HG03095 (cell line): ENCODE results near the gene LDLRAD3.

Experiments
- ATAC-seq: cut with Tn5 transposase; IDR thresholded peaks from one replicate; pipeline ENCODE4 v1.9.1; 2021; ENCODE audit warnings: moderate library complexity; ENCODE audit not compliant: unreplicated experiment

LDLRAD3 gene

DNA sequence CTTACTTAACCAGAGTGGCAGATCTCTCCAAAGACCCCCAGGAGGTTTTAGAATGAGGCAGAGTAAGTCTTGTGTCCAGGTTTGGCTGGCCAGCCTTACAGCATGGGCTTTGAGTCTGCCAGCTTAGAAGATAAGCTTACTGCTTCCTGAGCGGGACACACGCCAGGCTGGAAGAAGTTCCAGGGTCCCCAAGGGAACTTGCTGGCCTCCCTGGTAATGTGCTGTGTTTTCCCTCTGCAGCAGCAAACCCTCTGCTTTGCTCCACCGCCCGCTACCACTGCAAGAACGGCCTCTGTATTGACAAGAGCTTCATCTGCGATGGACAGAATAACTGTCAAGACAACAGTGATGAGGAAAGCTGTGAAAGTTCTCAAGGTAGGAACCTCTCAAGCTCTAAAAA, 154.2 kb downstream of the LDLRAD3 start:
- ATAC-seq, result no peak

DNA sequence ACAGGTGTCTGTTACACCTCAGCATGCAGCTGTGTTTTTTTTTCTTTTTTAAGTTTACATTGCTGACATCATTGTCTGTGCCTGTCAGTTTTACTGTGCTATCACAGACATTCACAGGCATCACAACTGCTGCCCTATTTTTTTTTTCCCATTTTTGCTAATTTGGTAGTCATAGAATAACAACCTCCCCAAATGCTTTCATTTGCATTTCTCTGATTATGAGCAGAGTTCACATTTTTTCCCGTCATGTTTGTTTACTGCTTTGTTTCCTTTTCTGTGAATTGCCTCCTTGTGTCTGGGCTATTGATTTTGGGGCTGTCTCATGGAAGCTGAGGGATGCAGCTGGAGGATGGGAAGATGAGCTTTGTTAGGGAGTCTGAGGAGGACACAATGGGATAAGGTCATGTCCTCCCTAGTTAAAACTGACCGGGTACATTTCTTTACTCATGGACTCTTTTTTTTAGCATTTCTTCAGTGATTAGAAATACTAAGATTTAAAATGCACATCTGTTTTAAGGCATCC, 155.1 kb downstream of the LDLRAD3 start:
- ATAC-seq, result no peak

DNA sequence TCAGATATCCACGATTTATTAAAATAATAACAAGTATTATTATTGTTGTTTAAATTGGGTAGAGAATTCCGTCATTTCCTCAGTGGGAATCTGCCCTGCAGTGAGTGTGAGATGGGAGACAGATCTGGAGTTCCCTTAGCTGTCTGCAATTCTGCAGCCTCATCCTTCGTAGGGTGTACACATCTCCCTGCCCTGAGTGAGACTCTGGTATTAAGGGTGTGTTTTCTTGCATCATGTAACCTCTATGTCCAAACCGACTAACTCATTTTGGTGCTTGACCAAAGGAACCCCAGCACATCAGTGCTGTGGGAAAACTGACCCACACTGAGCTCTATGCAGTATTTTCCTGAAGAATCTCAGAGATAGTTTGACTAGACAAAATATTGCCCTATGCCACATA, 157.6 kb downstream of the LDLRAD3 start:
- ATAC-seq, result no peak

DNA sequence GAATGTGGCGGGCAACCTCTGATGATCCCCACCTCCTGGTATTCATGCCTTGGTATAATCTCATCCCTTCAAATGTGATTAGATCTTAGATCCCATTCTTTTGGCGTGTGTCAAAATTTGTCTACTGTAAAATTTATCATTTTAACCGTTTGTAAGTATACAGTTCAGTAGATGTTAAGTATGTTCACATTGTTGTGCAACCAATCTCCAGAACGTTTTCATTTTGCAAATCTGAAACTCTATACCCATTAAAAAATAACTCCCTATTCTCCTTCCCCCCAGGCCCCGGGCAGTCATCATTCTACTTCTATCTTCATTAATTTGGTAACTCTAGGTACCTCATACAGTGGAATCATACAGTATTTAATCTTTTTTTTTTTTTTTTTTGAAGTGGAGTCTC, 159.0 kb downstream of the LDLRAD3 start:
- ATAC-seq, result no peak

DNA sequence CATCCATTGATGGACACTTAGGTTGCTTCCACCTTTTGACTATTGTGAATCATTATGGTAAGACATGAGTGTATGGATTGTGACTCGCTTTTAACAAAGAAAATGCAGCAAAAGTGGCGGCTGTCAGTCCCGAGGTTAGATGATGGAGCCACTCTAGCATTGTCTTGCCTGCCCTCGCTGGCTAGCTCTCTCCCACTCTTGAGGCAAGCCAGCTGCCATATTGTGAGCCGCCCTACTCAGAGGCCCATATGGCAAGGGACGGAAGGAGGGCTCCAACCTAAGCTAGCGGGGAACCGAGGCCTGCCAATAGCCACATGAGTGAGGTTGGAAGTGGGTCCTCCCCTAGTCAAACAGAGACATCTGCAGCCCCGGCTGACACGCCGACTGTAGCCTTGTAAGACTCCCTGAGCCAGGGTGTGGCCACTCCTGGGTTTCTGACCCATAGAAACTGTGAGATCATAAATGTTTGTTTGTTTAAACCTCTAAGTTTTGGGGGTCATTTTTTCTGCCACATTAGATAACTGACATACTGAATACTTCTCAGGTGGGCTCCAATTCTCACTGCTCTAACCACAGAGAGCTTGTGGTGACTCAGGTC, 160.2 kb downstream of the LDLRAD3 start:
- no peak for ATAC-seq

DNA sequence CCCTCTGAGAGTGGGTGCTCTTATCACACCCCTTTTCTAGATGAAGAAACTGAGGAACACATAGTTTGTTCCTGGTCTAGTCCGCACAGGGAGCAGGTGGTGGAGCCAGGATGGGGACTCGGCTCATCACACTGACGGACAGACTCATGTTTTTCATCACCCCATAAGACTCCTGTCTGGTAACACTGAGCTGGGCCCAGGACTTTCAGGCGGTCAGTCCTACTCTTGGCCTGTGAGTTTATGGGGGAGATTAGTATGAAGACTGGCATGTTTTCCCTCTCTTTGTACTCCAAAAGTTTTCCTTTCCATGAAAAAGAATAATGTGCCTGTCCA, 160.8 kb downstream of the LDLRAD3 start:
- no peak for ATAC-seq

DNA sequence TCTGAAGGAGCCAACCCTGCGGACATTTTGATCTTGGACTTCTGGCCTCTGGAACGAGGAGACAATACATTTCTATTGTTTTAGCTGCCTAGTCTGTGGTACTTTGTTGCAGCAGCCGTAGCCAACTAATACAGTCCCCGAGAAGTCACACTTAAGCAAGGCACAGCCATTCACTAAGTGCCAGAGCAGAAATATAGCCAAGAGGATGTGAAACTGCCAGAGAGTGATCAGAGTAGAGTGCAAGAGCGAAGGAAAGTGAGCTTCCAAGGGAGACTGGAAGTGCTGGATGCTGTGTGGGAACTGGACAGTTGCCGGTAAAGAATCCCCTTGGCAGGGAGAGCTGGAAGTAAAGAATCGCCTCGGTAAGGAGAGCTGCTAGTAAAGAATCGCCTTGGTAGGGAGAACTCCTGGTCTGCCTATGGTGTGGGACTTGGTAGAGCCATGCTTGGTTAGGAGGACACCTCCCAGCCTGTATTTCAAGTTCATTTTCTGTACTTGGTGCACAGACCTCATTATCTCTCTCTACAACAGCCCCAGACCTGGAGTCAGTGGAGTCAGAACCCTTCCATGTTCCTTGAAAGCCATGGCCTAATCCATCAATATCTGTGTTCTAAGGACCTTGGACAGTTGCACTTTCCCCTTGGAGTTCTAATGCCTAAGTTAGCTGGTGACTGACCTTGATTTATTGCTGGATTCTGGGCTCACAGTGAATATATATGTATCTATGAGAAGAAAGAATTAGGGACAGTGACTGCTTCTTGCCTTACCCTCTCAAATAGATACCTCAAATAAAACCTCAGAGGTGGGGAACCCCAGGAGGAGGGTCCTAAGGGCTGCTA, 162.1 kb downstream of the LDLRAD3 start:
- no peak for ATAC-seq

DNA sequence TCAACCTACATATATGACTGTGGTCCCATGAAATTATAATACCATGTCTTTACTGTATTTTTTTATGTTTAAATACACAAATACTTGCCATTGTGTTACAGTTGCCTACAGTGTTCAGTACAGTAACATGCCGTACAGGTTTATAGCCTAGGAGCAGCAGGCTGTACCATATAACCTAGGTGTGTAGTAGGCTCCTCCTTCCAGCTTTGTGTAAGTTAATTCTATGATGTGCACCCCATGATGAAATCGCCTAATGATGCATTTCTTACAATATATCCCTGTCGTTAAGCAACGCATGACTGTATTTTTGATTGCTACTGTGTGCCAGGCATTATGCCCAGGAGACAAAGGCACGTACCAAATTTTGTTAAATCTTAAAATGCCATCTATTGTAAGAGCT, 163.7 kb downstream of the LDLRAD3 start:
- ATAC-seq, result no peak

DNA sequence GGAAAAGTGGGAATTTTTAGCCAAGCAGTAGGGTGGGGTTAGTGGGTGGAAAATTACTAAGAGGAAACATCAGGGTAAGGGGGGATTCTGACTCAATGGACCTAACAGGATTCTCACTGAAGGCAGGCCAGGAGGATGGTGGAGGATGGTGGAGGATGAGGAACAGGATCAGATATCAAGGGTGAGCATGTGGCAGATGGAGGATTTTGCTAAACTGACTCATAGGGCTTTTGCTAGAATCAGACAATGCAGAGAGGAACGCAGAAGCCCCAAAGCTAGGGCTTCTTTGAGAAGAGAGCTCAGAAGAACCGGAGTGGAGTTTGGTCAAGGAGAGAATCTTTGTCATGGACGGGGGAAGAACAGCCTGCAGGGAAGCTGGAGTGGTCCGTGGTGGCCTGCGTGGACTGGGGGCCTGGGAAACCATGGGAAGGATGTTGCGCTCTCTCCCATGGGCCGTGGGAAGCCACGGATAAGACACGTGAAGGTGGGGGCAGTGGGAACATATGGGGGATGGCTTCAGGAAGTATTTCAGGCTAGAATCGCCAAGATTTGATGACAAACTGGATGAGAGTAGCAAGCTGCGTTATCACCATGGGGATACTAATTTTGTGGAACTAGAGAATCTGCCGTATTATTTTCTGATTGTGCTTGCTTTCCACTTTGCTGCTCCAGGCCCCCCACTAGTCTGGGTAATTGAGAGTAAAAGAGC, 165.2 kb downstream of the LDLRAD3 start:
- ATAC-seq, result no peak

DNA sequence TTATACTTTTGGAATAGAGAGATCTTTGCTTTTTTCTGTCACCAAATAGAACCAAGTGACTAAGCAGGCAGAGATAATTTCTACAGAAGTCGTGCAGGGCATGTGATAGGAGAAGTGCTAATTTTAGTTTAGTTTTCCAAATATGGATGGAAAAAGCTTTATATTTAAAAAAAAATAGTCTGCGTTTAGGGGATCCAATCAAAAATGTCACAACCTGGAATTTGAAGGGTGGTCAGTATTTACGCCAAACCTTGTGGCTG, 165.7 kb downstream of the LDLRAD3 start:
- no peak for ATAC-seq

DNA sequence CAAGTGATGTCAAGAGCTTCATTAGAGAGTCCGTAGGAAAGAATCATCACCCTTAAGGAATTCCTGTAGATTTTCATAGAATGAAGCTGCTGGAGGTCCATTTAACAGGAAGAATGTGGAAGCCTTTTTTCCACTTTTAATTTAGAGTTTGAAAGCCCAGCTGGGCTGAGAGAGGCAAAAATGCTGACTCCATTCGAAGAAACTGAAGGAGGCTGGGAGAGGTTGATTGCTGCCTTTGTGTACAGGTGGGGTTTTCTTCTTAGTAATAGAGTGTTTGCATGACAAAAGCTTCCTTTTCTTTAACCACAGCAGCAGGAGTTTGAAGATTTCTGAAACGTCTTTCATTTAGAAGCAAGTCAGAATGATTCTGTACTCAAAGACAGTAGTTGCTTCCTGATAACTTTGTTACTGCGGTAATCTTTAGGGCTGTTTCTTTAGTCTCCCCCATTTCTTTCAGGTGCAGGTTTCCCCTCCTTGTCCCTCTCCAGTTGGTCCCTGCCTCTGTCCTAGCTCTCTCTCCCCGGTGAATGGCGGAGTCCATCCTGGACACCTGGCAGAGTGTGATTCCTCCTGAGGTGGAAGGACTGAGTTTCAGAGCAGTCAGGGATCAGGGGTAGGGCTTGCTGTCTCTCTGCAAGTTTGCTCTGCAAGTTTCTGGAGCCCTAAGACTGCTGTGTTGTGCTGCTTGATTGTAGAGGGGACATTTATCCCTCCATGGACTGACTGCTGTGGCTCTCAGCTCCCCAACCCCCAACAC, 166.2 kb downstream of the LDLRAD3 start:
- ATAC-seq, result no peak

DNA sequence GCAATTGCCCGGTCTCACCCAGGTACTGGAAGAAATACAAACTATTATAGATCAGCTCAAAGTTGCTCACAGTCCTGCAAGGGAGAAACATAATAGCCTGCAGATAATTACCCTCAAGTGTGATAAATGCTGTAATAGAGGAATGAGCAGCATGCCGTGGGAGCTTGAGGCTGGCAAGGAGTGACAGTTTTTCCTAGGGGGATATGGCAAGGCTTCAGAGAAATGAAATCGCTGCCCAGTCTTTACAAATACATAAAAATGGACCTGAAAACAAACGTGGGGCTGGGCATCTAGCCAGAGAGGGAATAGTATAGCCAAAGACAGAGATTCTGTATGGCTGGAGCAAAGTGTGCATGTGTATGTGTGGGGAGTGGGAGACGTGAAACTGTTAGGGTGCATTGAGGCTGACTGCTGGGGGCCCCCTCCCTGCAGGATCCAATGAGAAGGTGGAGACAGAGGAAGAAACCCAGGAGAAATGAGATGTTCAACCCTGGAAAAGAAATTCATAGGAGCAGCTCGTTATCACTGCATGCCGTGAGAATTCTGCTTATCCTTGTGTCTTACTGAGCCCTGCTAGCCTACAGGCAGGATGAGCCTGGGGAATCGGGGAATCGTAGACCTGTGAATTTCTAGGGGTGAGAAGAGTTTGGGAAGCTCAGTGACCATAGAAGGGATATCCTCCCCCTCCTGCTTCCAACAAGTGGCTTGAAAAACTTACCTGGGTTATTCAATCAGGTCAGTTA, 167.0 kb downstream of the LDLRAD3 start:
- ATAC-seq, result no peak

DNA sequence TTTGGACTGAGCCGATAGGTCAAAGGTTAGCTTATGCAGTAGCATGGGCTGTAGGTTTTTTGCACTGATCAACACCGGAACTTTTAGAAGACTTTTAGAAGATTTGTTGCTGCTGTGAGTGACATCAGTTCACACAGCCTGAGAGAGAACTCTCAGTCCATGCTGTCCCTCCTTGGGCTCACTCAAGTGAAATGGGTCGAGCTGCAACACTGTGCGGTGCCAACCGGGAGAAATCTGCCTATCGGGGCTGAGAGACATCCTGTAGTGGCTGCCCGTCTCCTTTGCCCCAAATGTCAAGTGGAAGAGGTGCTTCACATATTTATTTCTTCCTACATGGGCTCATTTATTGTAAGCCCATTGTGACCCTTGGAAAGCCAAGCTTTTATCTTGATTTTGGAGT, 170.2 kb downstream of the LDLRAD3 start:
- ATAC-seq, result no peak

DNA sequence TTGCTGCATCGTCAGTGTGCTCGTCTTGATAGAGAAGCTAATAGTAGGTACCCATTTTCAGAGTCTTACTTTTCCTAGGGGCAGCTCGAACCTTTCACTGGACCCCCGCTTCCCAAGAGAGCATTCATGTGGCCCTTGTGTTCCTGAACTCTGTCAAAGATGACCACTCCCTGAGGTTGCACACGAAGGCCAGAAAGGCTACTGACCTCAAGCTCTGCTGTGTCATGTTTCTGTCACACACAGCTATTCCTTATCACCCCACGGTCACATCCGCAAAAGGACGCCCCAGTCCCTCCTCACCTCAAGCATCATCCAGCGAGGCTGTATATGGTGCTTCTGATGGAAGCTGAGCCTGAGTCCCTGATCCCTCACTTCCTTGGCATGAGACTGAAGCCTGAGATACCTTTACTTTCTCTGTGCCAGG, 171.5 kb downstream of the LDLRAD3 start:
- ATAC-seq, result no peak

DNA sequence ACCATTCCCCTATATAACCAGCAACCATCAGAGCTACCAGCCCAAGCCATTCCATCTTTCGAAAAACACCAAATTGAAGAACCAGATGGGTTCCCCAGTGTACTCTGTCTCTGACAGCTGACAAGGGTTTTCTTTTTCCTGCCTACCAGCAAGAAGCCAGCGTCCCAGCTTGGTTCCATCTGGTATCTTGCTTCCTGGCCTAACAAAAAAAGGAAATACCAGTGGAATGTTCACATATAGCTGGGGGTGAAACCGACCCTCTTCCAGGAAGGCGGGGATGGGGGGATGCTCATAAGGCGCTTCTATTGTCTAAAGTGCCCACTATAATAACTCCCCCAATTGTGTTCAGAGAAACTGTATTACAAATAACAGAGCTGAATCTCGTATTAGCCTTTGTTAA, 172.3 kb downstream of the LDLRAD3 start:
- ATAC-seq, result no peak

DNA sequence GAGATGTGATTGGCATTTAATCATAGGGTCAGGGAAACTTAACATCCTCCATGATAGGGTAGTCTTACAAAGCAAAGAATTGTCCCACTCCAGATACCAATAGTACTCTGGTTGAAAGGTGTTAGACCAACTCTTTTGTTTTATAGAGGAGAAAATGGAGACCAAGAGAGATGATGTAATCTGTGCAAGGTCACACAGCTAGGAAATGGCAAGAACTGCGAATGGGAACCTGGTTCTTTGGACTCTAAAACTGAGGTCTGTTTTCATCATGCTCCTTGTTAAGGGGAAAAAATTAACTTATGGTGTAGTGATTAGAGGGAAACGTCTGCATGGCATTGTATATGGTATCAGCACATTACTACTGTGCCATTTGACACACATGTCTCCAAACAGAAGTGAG, 174.2 kb downstream of the LDLRAD3 start:
- no peak for ATAC-seq

DNA sequence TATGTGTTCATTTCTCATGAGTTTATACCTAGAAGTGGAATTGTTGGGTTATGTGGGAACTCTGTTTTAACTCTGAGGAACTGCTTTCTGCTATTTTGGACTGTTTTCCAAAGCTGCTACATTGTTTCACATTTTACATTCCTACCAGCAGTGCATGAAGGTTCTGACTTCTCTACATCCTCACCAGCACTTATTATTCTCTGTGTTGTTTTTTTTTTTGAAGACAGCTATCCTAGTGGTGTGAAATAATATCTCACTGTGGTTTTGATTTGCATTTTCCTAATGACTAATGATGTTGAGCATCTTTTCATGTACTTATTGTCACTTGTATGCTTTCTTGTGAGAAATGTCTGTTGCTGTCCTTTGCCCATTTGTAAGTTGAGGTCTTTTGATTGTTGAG, 175.4 kb downstream of the LDLRAD3 start:
- no peak for ATAC-seq

DNA sequence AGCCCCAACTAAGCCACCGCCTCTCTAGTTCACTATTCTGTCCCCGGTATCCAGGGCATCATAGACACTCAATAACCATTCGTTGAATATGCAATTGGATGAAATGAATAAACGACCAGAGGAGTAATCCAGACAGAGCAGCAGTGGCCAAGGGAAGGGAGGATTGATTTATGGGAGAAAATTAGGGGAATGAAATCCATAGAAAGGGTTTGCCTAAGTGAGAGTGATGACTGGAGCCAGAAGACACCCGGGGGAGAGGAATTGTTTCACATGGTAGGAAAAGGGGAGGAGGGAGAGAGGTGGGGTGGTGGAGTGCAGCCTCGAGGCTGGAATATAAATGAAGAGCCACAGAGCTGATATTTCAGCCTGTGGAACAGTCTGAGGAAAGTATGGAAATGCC, 177.2 kb downstream of the LDLRAD3 start:
- ATAC-seq, result no peak

DNA sequence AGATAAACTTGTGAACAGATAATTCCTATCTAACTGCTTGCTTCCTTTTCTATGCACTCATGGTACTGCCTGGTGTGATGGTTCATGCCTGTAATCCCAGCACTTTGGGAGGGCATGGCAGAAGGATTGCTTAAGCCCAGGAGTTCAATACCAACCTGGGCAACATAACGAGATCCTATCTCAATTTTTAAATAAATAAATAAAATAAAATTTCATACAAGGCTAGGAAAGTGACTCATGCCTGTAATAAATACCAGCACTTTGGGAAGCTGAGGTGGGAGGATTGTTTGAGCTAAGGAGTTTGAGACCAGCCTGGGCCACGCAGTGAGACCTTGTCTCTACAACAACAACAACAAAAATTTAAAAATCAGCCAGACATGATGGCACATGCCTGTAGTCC, 178.8 kb downstream of the LDLRAD3 start:
- ATAC-seq, result no peak

DNA sequence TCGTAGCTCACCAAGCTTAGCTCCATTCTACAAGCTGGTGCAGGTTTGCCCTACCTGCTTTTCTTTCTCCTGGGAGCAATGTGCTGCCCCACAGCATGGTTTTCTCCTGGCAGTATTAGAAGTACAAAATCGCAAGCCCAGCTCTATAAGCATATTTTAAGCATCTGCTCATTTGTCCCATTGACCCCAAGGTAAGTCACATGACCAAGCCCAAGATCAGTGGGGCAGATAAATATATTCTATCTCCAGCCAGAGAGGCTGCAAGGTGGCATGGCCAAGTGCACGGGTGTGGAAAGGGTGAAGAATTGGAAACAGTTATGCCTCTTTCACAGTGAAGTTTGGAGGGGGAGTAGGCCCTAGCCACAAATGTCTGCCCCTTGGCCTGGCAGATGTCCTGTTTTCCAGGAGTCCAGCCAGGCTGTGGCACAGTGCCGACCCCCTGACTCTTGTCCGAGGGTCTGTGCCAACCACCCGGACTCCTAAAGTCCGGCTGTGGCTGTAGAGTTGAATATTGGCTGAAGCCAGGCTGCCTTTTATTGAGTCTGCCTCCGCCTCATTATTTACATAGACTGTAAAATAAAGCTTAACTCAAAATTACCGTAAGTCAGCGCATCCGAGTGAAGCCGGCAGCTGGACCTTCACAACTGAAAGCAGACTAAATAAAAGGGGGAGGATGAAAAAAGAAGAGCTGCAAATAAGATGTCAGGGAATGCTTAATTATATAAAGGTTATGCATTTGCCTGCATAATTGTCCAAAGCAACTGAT, 179.7 kb downstream of the LDLRAD3 start:
- no peak for ATAC-seq
